ENCODE results near the gene CTXN1.
"Not testable (repeated sequence)": the region's sequence is repeated elsewhere in the genome, so short reads cannot be mapped to it uniquely, and the experiment has no call there.

Gene CTXN1

DNA sequence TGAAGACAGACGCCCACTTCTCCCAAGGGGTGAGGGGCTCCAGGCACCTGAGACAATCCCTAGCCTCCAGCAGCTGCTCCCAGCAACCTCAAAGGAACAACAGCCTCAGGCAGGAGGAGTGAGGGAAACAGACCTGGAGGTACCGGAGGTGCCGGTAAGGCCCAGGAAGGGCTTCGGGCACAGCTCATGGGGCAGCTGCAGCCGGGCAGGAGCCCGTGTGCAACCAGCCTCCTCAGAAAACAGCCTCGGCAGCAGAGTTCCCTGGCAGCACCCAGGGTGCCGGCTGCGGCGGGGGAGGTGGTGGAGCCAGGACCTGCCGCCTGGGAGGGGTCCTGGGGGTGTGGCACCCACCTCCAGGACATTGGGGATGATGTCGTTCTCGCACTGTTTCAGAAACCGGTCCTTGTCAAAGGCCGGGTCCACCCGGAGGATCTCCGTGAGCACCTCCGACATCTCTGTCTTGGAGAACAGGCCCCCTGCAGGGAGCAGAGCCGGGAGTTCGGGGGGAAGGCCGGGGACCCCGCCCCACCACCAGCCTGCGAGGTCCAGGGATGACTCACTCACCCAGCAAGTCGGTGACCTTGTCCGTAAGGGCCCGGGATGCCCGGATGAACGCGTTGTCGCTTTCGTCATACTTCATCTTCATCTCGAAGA lies 6.5 kb upstream of the CTXN1 start:
- peaks cover 34% of the 10 kb centered on the region for H3K4me1 Mint-ChIP-seq

DNA sequence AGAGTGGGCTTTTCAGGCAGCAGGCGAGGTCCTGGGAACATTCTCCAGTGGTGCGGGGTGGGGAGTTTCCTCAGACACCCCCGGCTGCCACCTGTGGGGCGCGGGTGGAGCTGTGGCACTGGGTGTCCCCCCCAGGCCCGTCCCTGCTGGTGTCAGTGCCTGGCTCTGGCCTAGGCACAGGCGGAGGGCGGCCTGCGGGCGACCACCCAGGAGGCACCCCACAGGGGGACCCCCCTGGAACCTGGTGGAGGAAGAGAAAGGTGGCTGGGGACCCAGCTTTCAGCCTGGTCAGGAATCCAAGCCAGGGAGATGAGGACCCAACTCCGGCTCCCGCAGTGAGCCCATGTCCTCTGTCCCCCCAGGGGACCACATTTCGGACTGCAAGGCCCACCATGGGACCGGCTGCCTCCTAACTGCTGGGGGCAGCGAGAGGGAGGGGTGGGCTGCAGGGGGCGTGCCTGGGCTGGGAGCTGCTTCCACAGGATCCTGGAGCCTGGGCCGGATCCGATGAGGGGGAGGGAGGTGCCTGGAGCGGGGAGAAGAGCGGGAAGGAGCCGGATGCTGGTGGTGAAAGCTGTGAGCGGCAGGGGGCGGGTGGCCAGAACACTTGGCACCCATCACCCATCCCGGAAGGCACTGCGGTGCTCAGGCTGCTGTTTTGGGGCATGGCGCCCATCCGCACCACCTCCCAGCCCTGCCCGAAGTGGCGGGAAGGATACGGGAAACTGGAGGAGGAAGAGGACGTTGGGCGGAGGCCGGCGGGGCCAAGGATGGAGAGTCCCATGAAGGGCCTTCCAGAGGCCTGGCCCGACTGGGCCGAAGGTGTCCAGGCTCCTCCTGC lies 5.5 kb upstream of the CTXN1 start:
- DNase-seq (no peak), ATAC-seq (no peak)
- H3K9me3 Mint-ChIP-seq = no peaks in the 10 kb centered on the region
- no peak overlapping the region for H3K27ac Mint-ChIP-seq
- peaks cover 38% of the 10 kb centered on the region for H3K4me1 Mint-ChIP-seq
- H3K4me3 Mint-ChIP-seq = no peak overlapping the region
- H3K27me3 Mint-ChIP-seq = no peaks in the 10 kb centered on the region

More for the DNA sequence above, 6.5 kb upstream of the CTXN1 start:
- Mint-ChIP-seq H3K27me3 (no peaks in the 10 kb centered on the region), H3K4me3 (no peak overlapping the region), H3K9me3 (no peaks in the 10 kb centered on the region), H3K27ac (no peak overlapping the region)
- ATAC-seq (no peak), DNase-seq (no peak)

DNA sequence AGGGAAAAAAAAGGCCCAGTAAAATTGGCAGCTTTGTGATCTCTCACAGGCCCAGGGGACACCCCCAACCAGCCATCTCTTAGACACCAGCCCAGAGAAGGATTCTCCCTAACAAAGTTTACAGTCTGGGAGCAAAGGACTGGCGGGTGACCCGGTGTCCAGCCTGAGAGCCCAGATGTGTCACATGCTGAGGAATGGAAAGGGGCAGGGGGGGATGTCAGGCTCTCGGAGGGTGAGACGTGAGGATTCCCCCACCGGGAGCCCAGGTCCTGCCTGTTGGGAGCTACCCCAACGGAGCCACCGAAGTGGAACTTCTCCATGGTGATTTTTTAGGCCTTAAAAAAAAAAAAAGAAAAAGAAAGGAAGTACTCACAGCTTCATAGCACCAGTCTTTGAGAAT lies 4.8 kb upstream of the CTXN1 start:
- peaks cover 42% of the 10 kb centered on the region for H3K4me1 Mint-ChIP-seq
- H3K9me3 Mint-ChIP-seq = no peaks in the 10 kb centered on the region
- H3K27ac Mint-ChIP-seq = peak overlapping the region in 1 of 2 donors; percentile 48
- H3K27me3 Mint-ChIP-seq = no peaks in the 10 kb centered on the region
- H3K4me3 Mint-ChIP-seq = no peak overlapping the region
- DNase-seq (no peak), ATAC-seq (no peak)

DNA sequence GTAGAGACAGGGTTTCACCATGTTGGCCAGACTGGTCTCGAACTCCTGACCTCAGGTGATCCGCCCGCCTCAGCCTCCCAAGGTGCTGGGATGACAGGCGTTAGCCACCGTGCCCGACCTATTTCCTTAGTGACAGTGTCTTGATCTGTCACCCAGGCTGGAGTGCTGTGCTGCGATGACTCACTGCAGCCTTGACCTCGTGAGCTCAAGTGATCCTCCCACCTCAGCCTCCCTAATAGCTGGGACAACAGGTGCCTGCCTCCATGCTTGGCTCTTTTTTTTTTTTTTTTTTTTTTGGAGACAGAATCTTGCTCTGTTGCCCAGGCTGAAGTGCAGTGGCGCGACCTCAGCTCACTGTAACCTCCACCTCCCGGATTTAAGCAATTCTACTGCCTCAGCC lies 4.1 kb upstream of the CTXN1 start:
- not testable (repeated sequence) for H3K27me3 Mint-ChIP-seq, DNase-seq, ATAC-seq, H3K4me3 Mint-ChIP-seq, H3K9me3 Mint-ChIP-seq
- peaks cover 46% of the 10 kb centered on the region for H3K4me1 Mint-ChIP-seq
- H3K27ac Mint-ChIP-seq = peak overlapping the region in 1 of 2 donors; percentile 48

DNA sequence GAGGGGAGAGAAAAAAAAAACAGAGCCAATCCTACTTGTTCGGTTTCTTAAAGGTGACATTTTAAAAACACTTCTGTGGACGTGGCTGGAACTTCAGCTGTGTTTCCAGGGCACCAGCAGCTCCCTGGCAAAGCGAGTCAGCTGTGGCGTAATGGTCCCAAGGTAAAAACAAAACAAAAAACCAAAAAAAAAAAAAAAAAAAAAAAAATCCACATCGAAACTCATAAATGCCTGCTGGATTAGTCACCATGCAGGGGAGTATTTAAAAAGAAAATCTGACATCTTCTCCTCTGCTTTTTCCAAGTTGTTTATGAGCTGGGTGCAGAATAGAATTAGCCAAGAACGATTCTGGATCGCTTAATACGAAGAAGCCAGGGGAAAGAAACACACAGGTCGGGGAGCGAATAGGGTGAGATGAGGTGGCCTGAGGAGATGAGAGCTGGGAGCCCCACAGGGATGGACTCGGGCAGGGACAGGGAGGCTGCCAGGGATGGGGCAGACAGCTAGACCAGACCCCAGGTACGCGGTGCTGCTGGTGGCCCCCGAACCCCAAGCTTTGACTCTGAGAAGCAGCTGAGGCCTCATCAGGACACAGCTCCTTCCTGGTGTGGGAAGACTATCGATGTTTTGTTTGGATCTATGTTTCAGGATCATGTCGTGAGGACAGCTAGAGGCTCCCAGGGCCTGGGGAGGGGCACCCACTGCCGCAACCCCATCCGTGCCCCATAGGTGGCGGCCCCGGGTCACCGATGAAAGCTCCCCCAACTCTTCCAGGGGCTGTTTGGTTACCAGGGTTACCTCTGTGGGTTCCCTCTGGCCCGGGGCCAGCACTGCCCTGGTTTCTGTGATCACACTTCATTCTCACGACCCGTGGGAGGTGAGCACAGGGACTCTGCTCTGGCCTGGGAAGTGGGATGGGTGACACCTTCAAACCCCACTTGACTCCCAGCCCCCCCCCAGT lies 3.1 kb upstream of the CTXN1 start:
- Mint-ChIP-seq H3K27me3 (no peaks in the 10 kb centered on the region), H3K9me3 (no peaks in the 10 kb centered on the region), H3K27ac (no peak overlapping the region), H3K4me3 (no peak overlapping the region), H3K4me1 (peaks cover 57% of the 10 kb centered on the region)
- peak; percentile 82 to 84 for DNase-seq
- ATAC-seq = peak; percentile 60

DNA sequence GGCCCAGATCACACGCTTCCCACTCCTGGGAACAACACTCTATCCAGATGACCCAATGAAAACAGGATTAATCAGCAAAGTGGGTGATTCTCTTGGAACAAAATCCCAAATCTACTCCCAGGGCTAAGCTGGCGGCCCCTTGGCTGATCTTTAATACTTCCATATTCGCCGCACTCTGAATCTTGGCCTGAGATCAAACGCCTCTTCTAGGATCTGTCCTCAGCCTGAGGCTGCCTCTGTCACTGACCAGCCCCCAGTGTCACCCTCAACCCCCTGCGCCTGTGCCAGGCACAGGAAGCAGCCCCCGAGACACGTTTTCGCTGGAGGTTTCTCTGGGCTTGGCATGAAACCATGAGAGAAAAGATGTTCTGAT lies 2.4 kb upstream of the CTXN1 start:
- no peak for ATAC-seq
- peaks cover 61% of the 10 kb centered on the region for H3K4me1 Mint-ChIP-seq
- no peaks in the 10 kb centered on the region for H3K9me3 Mint-ChIP-seq
- no peak overlapping the region for H3K27ac Mint-ChIP-seq
- peak overlapping the region in 1 of 2 donors; percentile 36 for H3K4me3 Mint-ChIP-seq
- no peaks in the 10 kb centered on the region for H3K27me3 Mint-ChIP-seq
- no peak for DNase-seq

DNA sequence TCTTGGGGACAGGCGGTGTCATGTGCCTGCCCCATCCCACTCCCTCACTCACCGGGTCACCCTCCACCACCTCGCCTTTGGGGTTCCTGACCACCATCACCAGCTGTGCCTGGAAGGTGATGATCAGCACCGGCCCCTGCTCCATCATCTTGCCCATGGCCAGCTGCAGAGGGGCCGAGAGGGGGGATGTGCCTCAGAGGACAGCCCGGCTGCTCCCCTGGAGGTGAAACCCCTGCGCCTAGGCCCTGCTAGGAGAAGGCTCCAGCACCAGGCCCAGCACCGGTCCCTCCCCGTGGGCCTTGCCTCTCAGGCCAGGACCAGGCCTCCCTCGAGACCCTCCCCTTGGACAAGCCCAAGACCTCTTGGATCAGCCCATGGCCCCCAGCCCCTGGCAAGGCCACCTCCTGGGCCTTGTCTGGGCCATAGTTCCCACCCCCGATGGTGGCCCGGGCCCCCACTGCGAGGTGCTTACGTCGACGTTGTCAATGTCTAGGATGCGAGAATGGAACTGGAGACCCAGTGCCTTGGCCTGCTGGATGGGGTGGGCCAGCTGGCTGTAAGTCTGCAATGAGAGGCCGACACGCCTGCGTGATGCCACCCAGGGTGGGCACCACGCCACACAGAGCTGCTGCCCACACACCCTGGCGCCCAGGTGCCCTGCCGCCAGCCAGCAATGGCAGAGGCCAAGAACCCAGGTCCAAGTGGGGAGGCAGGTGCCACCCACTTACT lies 1.8 kb upstream of the CTXN1 start:
- Mint-ChIP-seq H3K27me3 (no peaks in the 10 kb centered on the region), H3K4me3 (no peak overlapping the region), H3K9me3 (no peaks in the 10 kb centered on the region), H3K4me1 (peaks cover 61% of the 10 kb centered on the region), H3K27ac (no peak overlapping the region)
- ATAC-seq = no peak
- peak in 1 of 2 donors; percentile 21 for DNase-seq

DNA sequence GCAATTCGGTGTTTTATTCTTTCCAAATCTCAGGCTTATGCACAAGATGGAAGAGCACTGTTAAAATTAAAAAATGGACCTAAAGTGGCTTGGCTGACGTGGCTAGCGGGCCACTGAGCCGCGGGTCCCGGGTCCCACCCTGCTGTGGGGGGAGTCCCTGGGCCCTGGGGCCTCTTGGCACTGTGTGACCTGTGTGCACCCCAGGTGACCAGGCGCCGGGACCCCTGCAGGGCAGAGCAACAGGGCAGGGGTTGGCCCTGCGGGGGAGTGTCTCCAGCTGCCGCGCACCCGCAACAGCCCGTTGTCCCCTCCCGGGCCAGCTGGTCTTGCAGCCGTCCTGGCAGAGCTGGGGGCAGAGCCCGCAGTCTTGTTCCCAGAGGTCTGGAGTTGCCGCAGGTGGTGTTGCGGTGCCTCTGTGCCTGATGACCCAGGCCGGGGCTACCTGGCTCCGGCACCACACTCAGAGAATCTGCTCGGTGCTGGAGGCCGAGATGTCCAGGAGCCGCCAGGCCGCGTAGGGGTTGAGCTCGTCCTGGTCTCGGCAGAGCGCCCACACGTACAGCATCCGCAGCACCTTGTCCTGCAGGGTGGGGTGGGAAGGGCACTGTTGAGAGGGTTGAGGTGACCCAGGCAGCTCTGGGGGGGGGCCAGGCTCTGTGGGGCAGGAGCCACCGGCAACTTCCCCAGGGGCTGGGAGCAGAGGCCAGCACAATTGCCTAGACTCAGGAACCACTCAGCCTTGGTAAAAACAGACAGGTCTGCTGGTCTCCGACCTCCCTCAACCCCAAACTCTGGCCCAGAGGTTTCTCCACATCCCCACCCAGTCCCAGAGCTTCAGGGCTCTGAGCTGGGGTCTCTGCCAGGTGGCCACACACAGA lies 1.0 kb upstream of the CTXN1 start:
- Mint-ChIP-seq H3K9me3 (no peaks in the 10 kb centered on the region), H3K4me1 (peaks cover 64% of the 10 kb centered on the region), H3K4me3 (peak overlapping the region; percentile 71 to 80), H3K27ac (peak overlapping the region in 1 of 2 donors; percentile 63), H3K27me3 (no peaks in the 10 kb centered on the region)
- no peak for ATAC-seq
- DNase-seq = peak in 1 of 2 donors; percentile 14

DNA sequence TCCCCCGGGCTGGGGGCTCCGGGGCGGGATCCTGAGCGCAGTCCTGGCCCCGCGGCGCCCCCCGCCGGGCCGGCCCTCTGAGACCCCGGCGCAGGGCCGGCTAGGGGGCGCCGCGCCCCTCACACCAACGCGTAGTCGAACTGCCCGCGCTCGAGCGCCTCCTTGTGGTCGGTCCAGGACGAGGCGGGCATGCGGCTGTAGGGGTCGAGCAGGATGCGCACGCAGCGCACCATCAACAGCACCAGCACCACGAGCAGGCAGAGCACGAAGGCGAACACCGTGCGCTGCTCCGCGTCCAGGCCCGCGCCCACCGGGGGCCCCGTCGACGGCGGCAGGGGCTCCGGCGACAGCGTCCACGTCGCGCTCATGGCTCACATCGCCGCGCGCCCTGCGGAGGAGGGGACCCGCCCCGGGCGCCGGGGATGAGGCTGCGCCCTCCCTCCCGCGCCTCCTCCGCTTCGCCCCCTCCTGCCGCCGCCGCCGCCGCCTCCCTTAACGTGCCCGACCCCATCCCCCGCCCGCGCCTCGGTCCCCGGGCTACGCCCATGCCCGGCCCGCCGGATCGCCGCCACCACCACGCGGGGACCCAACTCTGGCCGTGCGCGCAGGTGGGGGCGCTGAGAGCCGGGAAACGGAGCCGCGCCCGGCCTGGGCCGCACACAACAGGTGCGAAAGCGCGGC lies 624 bp downstream of the CTXN1 start:
- peak; percentile 62 for ATAC-seq
- Mint-ChIP-seq H3K27ac (peak overlapping the region in 1 of 2 donors; percentile 96), H3K27me3 (no peaks in the 10 kb centered on the region), H3K9me3 (no peaks in the 10 kb centered on the region), H3K4me1 (peaks cover 71% of the 10 kb centered on the region), H3K4me3 (peak overlapping the region; percentile 78 to 82)
- peak; percentile 85 to 87 for DNase-seq

DNA sequence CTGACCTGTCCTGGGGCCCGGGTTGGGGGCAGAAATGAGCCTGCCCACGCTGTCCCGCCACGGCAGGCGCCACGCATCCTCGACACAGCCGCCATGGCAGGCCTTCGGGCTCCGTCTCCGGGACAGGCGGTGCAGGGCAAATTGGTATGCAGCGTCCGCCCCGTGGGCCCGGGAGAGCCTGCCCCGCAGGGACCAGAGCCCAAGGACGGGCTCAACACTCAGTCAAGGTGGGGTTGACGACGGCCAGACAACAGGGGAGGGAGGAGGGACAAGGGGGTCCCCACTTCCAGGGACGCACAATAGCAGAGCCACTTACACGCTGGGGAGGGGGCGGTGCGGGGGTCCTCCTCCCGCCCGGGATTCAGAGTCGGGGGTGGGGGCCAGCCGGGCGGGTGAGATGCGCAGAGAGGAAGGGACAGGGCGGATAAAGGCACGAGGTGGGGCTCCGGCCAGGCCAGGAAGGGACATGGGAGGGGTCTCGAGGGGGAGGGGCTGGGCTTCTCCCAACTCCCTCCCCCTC lies 1.2 kb downstream of the CTXN1 start:
- Mint-ChIP-seq H3K27ac (no peak overlapping the region), H3K27me3 (peaks cover 4% of the 10 kb centered on the region), H3K4me1 (peaks cover 71% of the 10 kb centered on the region), H3K9me3 (no peaks in the 10 kb centered on the region), H3K4me3 (peak overlapping the region in 1 of 2 donors; percentile 46)
- no peak for DNase-seq
- ATAC-seq = no peak

DNA sequence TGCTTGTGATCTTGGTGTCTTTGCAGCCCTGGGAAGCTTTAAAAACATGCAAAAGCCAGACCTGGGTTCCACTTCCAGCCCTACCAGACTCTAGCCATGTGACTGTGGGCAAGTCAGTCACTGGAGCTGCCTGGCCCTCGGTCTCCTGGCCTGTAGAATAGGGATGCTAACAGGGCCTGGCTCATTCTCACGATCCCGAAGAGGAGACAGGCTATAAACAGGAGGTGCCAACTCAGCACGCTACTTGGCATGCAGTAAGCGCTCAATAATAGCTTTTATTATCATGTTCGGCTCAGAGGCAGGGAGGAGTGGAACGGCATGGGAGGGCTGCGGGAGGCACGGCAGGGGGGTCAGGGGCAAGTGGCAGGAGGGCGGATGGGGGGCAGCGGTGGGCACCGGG lies 1.7 kb downstream of the CTXN1 start:
- Mint-ChIP-seq H3K27me3 (peaks cover 9% of the 10 kb centered on the region), H3K27ac (peak overlapping the region; percentile 54 to 65), H3K9me3 (no peaks in the 10 kb centered on the region), H3K4me1 (peaks cover 71% of the 10 kb centered on the region), H3K4me3 (peak overlapping the region; percentile 24 to 44)
- DNase-seq (no peak), ATAC-seq (no peak)

DNA sequence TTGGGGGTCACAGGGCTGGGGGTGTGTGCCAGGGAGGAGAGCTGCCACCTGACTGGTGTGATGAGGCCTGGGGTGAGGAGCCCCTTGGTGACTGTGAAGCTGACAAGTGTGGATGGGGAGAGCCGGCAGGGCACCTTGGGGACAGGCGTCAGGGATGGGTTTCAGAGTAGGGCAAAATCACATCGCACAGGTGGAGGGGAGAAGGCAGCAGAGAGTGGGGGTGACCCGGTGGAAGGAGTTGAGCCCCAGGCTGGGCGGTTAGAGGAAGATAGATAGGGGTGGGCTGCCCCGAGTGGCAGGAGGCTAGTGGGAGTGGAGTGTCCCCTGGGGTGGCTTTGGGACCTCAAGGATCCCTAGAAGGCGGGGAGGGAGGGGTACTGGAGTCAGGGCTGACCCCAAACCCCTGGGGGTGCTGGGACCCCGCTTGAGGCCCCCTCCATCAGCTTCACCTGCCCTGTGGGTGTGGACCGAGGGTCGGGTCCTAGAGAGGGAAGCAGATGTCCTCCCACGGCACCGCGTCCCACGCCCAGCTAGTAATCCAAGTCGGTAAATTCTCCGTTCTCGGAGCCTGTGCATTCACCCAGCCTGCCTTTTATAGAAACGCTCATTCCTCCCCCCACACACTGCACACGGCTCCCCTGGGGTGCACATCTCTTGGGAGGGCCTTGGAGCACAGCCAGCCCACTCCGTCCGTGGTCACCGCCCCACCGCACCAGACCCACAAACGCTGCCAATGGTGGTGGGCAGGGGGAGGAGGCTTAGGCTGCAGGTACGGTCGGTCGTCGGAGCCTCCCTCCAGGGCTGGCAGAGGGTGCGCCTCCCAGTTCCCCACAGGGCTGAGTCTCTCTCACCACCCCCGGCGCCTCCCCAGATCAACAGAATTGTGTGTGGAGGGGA lies 2.4 kb downstream of the CTXN1 start:
- Mint-ChIP-seq H3K4me1 (peaks cover 71% of the 10 kb centered on the region), H3K27me3 (peaks cover 16% of the 10 kb centered on the region), H3K27ac (no peak overlapping the region), H3K4me3 (no peak overlapping the region), H3K9me3 (no peaks in the 10 kb centered on the region)
- no peak for DNase-seq
- no peak for ATAC-seq

DNA sequence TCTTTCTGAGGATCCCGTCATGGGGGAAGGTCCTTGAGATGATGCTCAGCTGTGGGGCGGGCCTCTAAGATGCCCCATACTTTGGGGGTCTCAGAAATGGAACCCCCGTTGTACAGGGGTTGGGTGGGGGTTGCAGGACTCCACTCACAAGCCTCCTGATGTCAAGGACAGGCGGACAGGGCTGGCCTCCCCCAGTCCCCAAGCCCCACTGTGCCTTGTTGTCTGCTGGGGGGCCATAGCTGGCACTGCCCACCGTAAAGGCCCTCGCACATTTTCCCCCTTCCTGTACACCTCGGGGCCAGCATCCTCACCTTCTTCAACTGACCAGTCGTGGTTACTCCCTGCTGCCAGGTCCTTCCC lies 3.1 kb downstream of the CTXN1 start:
- peaks cover 71% of the 10 kb centered on the region for H3K4me1 Mint-ChIP-seq
- no peaks in the 10 kb centered on the region for H3K9me3 Mint-ChIP-seq
- H3K4me3 Mint-ChIP-seq = no peak overlapping the region
- no peak overlapping the region for H3K27ac Mint-ChIP-seq
- peaks cover 23% of the 10 kb centered on the region for H3K27me3 Mint-ChIP-seq
- no peak for ATAC-seq
- DNase-seq = no peak

Measured in stimulated activated naive CD8-positive, alpha-beta T cell treated with anti-CD3 and anti-CD28 coated beads, Interleukin-15, amount 100 ng/mL, for 72 hours (primary cell).